K562 (cell line): ENCODE data around the gene AGO1. TPM values are rescaled to one million over a fixed set of nuclear protein-coding genes. Genes with fewer than 3 reads are reported as not detected.
A peak's percentile ranks its signal among the peaks of the same experiment; 100 is the strongest.

Source experiments
- ATAC-seq: fragments of 200-7000 bp; cut with Tn5 transposase; 3 replicates; pipeline ENCODE4 v1.9.1; 2020; ENCODE audit warnings: moderate library complexity
- BruUV-seq: library from RNA; stranded (reverse); fragments of 400-500 nt; replicated peaks from 2 replicates; lab custom pipeline; 2021; lab: Mats Ljungman, UMichigan
- CTCF ChIA-PET: fragments of 300-600 bp; formaldehyde crosslinking; extraction: SDS; loops from one replicate; lab custom pipeline; 2021; ENCODE audit warnings: low intra/inter-chr PET ratio; lab: Yijun Ruan, JAX
- POLR2A ChIA-PET: fragments of 300-600, 350-650 bp; sonication (Branson Sonifier 250); formaldehyde crosslinking; extraction: SDS; loops from one replicate; lab custom pipeline; 2021; ENCODE audit warnings: antibody characterized with exemption, inconsistent platforms; lab: Yijun Ruan, JAX
- DNase-seq, 4 experiments: peaks; one replicate each; pipeline versions ENCODE4 v3.0.0 to v3.0.0-alpha.2; 2011 to 2018; ENCODE audit warnings: low spot score in 3 of 4, mixed read lengths in 3 of 4; ENCODE audit errors: extremely low read depth in 1 of 4
- FAIRE-seq: peaks from 2 replicates; lab custom pipeline; 2011; peaks lifted over from hg19 to GRCh38; lab: Jason Lieb, UNC
- H2AFZ ChIP-seq: 2 replicates; pipeline ENCODE4 v1.6.0; 2011; ENCODE audit warnings: low read depth, low read length, control low read depth, inconsistent platforms
- H3K27ac ChIP-seq: fragments of 200-600 bp; 3 replicates; pipeline ENCODE4 v1.8.0; 2011; ENCODE audit warnings: low read depth, mild to moderate bottlenecking, control low read depth, inconsistent platforms, low read length, moderate library complexity, mixed read lengths; ENCODE audit errors: extremely low read depth
- H3K27me3 ChIP-seq, 2 experiments: fragments of 300-600 bp in 1 of 2; 2 replicates in 1 of 2; 3 replicates in 1 of 2; pipeline versions ENCODE4 v1.6.0 to v1.8.0; 2011; ENCODE audit warnings: inconsistent platforms in 2 of 2, low read length in 2 of 2, mild to moderate bottlenecking in 1 of 2, mixed read lengths in 1 of 2, moderate library complexity in 1 of 2; ENCODE audit not compliant: control insufficient read depth in 2 of 2, insufficient read depth in 2 of 2
- H3K36me3 ChIP-seq: fragments of 300-600 bp; 3 replicates; pipeline ENCODE4 v1.8.0; 2011; ENCODE audit warnings: mild to moderate bottlenecking, low read length, inconsistent platforms; ENCODE audit not compliant: control insufficient read depth, insufficient read depth
- H3K4me1 ChIP-seq, 2 experiments: fragments of 200-600 bp in 1 of 2; replicated peaks in 1 of 2; 2 replicates in 1 of 2; 3 replicates in 1 of 2; pipeline versions ENCODE4 v1.5.1 to v1.8.0; 2011; ENCODE audit warnings: inconsistent platforms in 2 of 2, low read length in 2 of 2, mild to moderate bottlenecking in 1 of 2, mixed read lengths in 1 of 2, moderate library complexity in 1 of 2; ENCODE audit not compliant: control insufficient read depth in 2 of 2, insufficient read depth in 2 of 2
- H3K4me2 ChIP-seq: 2 replicates; pipeline ENCODE4 v1.6.1; 2011; ENCODE audit warnings: low read length, control low read depth, inconsistent platforms, mixed read lengths; ENCODE audit not compliant: insufficient read depth
- H3K4me3 ChIP-seq: fragments of 200-600 bp; sonication (generic), shearing (Covaris generic); 2 replicates; pipeline ENCODE4 v1.5.1; 2016; ENCODE audit warnings: control low read depth, inconsistent platforms
- H3K79me2 ChIP-seq: fragments of 200-600 bp; 3 replicates; pipeline ENCODE4 v1.8.0; 2011; ENCODE audit warnings: low read length, inconsistent platforms; ENCODE audit not compliant: control insufficient read depth, insufficient read depth
- H3K9ac ChIP-seq, 2 experiments: 2 replicates each; pipeline versions ENCODE4 v1.6.0 to v1.6.1; 2011; ENCODE audit warnings: low read depth in 2 of 2, low read length in 2 of 2, control low read depth in 1 of 2, inconsistent platforms in 1 of 2, mild to moderate bottlenecking in 1 of 2, mixed read lengths in 1 of 2; ENCODE audit not compliant: insufficient read depth in 1 of 2
- H3K9me1 ChIP-seq: one replicate; pipeline ENCODE4 v1.6.0; 2011; ENCODE audit warnings: inconsistent platforms, mild to moderate bottlenecking, low read length, moderate library complexity; ENCODE audit not compliant: control insufficient read depth, insufficient read depth
- H3K9me3 ChIP-seq: replicated peaks from 2 replicates; pipeline ENCODE4 v1.5.1; 2011; ENCODE audit warnings: low read depth, low read length, inconsistent platforms; ENCODE audit not compliant: control insufficient read depth, insufficient read depth
- H4K20me1 ChIP-seq: replicated peaks from 2 replicates; pipeline ENCODE4 v1.6.1; 2011; ENCODE audit warnings: low read length, inconsistent platforms, mixed read lengths; ENCODE audit not compliant: control insufficient read depth, insufficient read depth
- MEF2A ChIP-seq: IDR thresholded peaks from 2 replicates; pipeline ENCODE4 v1.6.1; 2011; ENCODE audit warnings: low read depth, mild to moderate bottlenecking, low read length, moderate library complexity; ENCODE audit not compliant: control insufficient read depth
- ZNF277 ChIP-seq: fragments of 250-450 bp; sonication (Bioruptor Pico); IDR thresholded peaks from 2 replicates; pipeline ENCODE4 v1.8.0; 2022; ENCODE audit warnings: inconsistent platforms, mild to moderate bottlenecking, moderate library complexity, borderline replicate concordance
- WGBS: fragments of 100-300 bp; shearing (Covaris generic); methylation state at CpG from one replicate; pipeline ENCODE4 v1.1.6; 2016; ENCODE audit warnings: low coverage, mixed read lengths; ENCODE audit not compliant: insufficient coverage; ENCODE audit errors: missing lambda C conversion rate; 5-methylcytosine and 5-hydroxymethylcytosine counted together
- in situ Hi-C: fragments of 300-500 bp; cut with MboI; formaldehyde crosslinking; loops from 4 replicates; pipeline ENCODE4 v1.15.0; 2018; ENCODE audit warnings: inconsistent platforms, mixed read lengths
- intact Hi-C: fragments of 100-400 bp; cut with micrococcal nuclease; formaldehyde crosslinking; loops from 2 replicates; pipeline ENCODE4 v1.14.2; 2022
- polyA plus RNA-seq, 8 experiments: library from polyadenylated mRNA; depleted of rRNA in 4 of 8; stranded (reverse) in 5 of 8; unstranded in 3 of 8; fragments of >200 nt; fragmentation: Nextera tagmentation in 2 of 8; fragmentation: Illumina TruSeq in 1 of 8; extraction: Ambion mirVana in 2 of 8; extraction: Trizol in 1 of 8; gene quantifications; 2 replicates each; pipeline versions ENCODE4 v1.2.1 to v1.2.3, GENCODE V29; 2011 to 2014; ENCODE audit warnings: inconsistent platforms in 1 of 8, missing spikeins in 1 of 8
- total RNA-seq, 7 experiments: library from RNA; depleted of rRNA in 6 of 7; stranded (reverse); fragments of >200 nt in 6 of 7; fragmentation: Illumina TruSeq in 2 of 7; extraction: Trizol in 2 of 7; gene quantifications; 2 replicates each; pipeline versions ENCODE4 v1.2.1 to v1.2.3, GENCODE V29; 2011 to 2021; ENCODE audit warnings: low replicate concordance in 1 of 7

AGO1 gene
- total and polyA plus RNA-seq, 9 of the 15 experiments (the other 6 are each of a cell fraction or from before 2014, with no cell fraction given), result 7.3 to 64.2 (median 26.0) TPM

GRCh38 chr1:35863881-35864625 lies 19.0 kb upstream of the AGO1 start:
- in situ Hi-C loops, result no loop called here
- ATAC-seq, result no peak
- ChIA-PET POLR2A (interaction anchor here (0.6 to 1.9 kb wide), 2 partner anchors 11 to 315 kb away, joined by 3 to 5 read pairs; no protein-coding TSS in a partner anchor), CTCF (interaction anchor here (1.2 kb wide), 1 partner anchor 270 kb away, joined by 3 read pairs; no protein-coding TSS in a partner anchor)
- Histone ChIP-seq H3K4me1 (peaks cover 0 to 6% of the 10 kb centered on the region in 2 experiments; a peak in 1 of 5 replicates), H3K4me3 (no peak overlapping the region), H3K9me3 (no peaks in the 10 kb centered on the region), H3K79me2 (no peaks in the 10 kb centered on the region), H4K20me1 (no peaks in the 10 kb centered on the region), H3K9ac (no peak overlapping the region), H2AFZ (0 out of 2 replicates have a peak overlapping the region, but pooled peaks have one; percentile 5), H3K9me1 (no peaks in the 10 kb centered on the region), H3K4me2 (no peak overlapping the region), H3K27me3 (no peaks in the 10 kb centered on the region), H3K36me3 (no peaks in the 10 kb centered on the region), H3K27ac (no peak overlapping the region)
- DNase-seq, result no peak
- no peak for FAIRE-seq
- TF ChIP-seq ZNF277 (CRISPR knock-in tag) (no peak), MEF2A (peak; percentile 41; the same call in 1 of the 2 replicates)
- 5% methylated on average over 3 of the region's 3 CpGs for WGBS
- intact Hi-C loops, result loop anchor here (5.0 kb wide), 1 partner anchor 68 kb away; the partner anchor contains the start of gene AGO3
- BruUV-seq, result no TSS peak
